Activated CD4-positive, alpha-beta T cell treated with anti-CD3 and anti-CD28 coated beads, Interleukin-2, amount 50 U/mL, for 16 hours (primary cell): ENCODE data around the gene SLC27A3.

ENCODE experiments used
- DNase-seq: peaks from one replicate; pipeline ENCODE4 v3.0.0-alpha.2; 2020

SLC27A3 gene

DNA sequence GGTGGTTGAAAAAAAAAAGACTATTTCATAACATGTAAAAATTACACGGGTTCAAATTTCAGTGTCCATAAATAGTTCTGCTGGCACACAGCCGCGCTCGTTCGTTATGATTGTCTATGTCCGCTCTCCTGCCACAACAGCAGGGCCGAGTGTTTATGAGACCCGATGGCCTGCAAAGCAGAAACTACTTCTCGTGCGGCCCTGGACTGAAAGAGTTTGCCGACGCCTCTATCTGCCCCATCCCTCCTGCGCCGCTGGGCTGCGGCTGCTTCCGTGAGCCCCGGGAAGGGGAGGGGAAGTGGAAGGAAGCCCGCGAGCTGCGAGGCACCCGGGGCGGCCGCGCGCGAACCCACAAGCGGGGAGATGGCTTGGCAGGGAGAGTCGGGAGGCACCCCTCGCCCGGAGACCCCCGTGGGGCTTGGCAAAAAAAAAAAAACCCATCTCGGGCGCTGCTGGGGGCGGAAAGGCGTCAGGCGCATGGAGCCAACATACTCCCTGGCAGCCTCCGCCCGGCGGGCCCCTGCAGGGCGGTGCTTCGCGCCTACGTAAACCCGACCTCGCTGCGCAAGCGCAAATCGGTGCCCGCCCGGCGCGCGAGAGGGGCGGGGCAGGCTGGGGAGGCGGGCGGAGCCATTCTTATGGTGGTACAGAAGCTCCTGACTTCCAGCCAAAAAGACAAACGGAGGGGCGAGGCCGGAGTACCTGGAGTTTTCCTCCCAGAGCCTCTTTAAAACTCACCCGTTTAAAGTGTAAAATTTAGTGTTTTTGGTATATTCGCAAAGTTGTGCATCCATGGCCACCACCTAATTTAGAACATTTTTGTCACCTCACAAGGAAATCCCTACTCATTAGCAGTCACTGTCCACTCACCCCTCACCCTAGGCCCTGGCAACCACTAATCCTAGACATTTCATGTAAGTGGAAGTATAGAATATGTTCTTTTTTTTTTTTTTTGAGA, 8.3 kb downstream of the SLC27A3 start:
- peak; percentile 94 for DNase-seq

DNA sequence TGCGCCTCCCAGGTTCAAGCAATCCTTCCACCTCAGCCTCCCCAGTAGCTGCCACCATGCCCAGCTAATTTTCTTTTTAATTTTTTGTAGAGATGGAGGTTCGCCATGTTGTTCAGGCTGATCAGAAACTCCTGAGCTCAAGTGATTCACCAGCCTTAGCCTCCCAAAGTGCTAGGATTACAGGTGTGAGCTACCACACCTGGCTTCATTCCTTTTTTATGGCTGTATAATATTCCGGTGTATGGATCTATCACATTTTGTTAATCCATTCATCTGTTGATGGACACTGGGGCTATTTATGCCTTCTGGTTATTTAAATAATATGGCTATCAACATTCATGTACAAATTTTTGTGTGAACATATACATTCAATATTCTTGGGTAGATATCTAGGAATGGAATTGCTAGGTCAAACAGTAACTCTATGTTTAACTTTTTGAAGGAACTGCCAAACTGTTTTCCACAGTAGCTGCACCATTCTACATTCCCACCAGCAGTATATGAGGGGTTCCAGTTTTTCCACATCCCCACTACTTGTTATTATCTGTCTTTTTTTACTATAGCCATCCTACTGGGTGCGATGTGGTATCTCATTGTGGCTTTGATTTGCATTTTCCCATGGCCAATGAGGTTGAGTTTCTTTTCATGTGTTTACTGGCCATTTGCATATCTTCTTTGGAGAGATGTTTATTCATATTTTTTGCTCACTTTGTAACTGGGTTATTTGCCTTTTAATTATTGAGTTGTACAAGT, 11.0 kb downstream of the SLC27A3 start:
- DNase-seq, result no peak

DNA sequence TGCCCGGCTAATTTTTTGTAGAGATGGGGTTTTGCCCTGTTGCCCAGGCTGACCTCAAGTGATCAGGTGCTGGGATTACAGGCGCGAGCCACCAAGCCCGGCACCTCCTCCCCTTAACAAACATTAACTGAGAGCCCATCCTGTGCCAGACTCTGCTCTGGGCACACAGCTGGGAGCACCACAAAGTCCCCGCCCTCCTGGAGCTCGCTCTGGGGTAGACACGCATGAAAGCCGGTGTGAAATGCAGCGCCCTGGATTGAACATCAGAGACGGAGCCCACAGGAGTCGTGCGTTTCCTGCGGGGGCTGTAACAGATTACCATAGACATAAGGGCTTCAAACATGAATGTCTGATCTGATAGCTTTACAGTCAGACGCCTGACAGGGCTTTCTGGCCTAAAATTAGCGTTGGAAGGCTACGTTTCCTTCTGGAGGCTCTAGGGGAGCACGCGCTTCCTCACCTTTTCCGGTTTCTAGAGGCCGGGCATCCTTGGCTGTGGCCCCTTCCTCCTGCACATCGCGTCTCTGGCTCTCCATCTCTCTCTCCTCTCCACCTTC, 14.3 kb downstream of the SLC27A3 start:
- DNase-seq, result no peak

DNA sequence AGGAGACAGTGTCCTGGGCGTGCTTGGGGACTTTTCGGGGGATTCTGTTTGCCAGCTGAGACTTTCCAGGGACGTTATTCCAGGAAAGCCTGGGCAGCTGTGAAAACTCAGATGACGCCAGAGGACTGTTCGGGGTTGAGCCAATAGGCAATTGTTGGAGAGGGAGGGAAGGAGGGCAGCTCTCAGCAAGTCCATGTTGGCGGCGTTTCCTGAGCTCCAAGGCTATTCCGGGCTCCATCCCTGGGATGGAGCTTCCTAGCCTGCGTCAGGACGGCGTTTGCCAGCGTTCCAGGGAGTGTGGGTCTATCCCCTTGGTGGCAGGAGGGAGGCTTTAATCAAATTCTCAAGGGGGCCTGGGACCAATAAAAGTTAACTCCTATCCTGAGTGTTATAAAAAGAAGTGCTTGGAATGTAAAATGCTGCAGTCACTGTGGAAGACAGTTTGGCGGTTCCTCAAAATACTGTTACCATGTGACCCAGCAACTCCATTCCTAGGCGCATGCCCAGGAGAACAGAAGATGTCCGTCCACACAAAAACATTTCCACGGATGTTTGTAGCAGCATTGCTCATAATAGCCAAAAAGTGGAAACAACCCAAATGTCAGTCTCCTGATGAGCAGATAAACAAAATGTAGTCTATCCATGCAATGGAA, 15.2 kb downstream of the SLC27A3 start:
- DNase-seq, result no peak

DNA sequence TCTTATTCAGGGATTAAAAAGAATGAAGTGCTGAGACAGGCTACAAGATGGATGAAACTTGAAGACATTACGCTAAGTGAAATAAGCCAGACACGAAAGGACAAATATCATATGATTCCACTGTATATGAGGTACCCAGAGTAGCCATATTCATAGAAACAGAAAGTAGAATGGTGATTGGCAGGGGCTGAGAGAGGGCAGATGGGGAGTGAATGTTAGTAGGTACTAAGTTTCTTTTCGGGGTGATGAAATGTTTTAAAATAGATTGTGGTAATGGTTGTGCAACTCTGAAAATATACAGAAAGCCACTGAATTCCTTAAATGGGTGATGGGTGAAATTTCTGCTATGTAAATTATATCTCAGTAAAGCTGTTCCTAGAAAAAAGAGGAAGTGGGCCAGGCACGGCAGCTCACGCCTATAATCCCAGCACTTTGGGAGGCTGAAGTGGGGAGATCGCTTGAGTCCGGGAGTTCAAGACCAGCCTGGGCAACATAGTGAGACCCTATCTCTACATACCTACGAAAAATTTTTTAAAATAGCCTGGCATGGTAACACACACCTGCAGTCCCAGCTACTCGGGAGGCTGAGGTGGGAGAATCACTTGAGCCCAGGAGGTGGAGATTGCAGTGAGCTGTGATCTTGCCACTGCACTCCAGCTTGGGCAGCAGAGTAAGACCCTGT, 15.9 kb downstream of the SLC27A3 start:
- peak; percentile 73 for DNase-seq

DNA sequence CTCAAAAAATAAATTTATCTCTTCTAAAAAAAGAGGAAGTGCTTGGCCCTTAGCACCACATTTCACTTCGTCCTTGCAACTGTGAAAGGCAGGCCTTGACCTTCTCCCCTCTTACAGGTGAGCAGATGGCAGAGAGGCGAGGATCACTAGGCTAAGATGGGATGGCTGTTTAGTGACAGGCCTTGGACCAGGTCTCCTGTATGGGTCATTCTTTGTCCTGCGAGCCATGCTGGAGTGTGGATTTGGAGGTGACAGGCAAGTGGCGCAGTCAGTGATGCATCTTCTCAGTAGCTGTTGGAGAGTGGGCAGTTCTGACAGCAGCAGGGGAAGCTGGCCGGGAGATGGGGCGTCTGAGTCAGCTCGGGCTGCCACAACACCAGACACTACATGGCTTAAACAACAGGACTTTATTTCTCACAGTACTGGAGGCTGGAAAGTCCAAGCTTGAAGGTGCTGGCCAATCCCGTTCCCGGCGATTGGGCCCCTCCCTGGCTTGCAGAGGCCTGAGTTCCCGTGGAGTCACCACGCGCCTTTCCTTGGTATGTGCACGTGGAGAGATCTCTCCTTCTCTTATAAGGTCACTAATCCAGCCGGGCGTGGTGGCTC, 16.5 kb downstream of the SLC27A3 start:
- DNase-seq, result no peak

DNA sequence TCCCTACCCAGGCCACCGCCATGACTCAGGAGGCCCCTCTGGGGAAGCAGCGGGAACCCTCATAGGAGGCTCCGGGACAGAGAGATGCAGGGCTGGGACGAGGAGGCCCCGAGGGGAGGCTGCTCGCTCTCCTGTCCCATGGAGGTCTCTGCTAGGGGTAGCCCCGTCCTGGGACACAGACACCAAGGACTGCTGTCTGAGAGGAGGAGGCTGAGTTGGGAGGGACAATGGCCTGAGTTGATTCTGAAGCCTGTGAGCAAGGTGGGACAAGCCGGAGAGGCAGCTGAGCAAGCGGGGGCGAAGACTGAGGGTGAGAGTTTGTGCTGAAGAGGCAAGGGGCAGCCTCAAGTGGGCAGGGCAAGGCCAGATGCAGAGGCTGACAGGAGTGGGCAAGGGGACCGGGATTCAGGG, 17.4 kb downstream of the SLC27A3 start:
- no peak for DNase-seq

DNA sequence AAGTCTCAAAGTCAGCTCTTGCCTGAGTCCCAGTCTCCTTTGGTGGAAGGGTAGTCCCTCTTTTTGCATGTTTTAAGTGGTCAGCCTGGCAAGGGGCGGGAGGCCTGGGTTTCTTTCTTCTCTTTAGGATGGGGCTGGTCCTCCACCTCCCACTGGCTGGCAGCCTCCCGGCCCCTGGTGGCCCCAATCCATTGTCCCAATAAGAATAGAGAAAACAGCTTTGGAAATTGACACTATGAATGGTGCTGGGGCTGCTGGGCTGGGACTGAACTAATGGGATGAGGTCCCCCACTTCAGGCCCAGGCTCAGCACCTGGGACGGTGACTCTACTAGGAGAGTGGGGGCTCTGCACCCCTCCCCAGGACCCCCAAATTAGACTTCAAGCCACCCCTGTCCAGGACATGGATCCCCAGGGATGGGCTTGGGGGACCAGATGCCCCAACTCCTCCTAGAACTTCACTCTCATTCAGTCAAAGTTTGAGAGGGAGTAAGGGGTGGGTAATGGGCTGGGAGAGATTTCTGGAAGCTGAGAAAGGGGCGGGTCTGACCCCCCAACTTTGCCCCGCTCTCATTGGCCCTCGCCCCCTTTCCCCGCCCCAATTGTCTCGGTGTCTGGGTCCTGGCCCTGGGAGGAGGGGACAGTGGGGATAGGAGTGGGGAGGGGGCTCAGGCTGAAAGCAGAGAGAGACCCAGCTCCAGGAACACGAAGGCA, 18.2 kb downstream of the SLC27A3 start:
- no peak for DNase-seq

DNA sequence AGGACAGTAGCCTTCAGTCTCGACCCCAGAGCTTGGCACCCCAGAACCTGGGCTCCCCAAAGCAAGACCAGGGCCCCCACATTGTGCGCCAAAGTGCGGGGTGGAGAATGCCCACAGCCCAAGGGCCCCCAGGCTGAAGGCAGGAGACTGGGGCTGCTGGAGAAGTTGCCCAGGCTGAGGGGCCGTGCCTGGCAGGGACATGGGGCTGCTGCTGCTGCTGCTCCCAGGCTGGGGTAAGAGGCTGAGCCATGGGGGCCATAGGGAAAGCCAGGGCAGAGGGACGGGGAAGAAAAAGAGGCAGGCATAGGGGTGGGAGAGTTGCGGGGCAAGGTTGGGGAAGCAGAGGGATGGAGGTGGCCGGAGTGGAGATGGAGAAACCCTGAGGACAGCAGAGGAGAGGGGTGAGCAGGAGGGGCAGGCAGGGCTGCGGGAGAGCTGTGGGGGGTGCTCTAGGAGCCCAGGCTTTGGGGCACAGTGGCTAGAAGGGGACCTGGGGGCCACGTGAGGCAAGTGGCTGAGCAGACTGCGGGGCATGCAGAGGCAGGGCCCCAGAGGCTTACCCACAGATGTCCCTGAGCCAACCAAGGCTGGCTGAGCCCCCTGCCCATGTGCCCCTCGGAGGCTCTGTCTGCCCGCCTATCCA, 18.9 kb downstream of the SLC27A3 start:
- DNase-seq, result no peak

DNA sequence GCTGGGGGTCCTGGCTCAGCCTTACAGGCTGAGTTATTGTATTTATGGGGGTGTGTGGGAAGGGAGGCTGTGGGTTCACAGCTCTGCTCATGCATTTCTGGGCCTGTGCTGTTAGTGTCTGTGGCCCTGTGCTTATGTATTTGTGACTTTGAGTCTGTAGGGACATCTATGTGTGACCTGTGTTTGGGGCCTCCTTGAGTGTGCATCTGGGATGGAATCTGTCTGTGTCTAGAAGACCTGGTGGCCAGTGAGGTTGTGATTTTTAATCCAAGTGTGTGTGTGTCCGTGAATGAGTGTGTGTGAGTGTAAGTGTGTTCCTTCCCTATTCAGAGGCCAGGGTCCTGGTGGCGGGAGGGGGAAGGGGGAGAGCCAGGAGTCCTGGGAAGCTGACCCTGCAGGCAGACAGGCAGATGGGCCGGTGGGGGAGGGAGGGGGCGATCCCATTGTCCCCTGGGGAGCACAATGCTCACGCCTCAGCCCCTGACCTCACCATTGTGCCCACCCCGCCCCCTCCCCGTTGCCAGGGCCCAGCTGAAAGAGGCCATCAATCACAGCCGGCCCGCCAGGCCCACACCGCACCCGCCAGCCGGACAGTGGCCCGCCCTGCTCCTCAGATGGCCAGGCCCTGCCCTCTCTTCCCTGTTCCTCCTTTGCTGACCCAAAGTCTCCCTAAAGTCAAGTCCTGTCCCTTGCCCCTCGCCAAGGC, 19.6 kb downstream of the SLC27A3 start:
- DNase-seq, result no peak

DNA sequence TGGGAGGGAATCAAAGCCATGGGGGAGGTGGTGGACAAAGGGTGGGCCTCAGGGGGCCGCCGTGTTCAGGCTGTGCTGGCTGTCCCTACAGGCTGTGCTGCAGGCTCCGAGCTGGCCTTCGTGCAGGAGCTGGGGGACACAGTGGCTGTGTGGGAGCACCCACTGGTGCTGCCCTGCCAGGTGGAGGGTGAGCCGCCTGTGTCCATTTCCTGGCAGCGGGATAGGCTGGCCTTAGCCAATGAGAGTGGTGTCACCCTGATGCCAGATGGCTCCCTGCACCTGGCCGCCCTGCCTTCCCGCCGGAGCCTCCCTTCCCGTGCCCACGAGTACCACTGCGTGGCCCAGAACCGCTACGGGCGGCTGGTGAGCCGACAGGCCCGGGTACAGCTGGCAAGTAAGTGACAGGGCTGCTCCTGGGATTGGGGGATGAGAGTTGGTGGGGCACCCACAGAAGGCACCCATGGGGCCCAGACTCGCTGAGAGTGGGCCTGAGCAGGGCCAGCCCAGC, 20.2 kb downstream of the SLC27A3 start:
- DNase-seq, result no peak

DNA sequence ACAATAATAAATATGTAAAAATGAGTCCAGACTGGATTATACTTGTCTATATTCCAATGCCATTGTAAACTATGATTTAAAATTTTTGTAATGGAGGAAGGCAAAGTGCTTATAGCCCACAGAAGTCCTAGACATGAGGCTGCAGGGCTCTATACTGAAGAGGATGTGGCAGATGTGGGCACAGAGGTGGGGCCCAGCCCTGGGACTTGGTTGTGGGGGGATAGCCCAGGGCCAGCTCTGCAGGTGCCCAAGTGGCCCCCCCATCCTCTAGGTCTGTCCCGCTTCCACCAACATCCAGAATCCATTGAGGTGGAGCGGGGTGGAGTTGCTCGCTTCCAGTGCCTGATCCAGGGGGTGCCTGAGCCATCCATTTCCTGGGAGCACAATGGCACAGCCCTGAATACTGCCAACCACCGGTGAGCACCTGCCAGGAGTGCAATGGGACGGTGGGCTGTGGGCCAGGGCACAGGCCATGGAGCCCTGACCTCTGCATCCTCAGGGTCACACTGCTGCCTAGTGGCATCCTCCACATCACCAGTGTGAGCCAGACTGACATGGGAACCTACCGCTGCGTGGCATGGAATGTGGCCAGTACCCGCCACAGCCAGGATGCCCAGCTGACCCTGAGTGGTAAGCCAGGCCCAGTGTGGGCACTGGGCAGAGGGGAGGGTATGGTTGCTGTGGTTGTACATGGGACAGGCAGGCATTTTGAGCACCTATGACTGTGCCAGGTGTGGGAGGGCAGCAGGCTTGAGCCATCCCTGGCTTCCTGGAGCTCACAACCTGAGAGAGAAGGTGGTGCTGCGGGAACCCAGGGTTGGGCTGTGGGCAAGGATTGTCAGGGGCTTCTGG, 21.0 kb downstream of the SLC27A3 start:
- no peak for DNase-seq

DNA sequence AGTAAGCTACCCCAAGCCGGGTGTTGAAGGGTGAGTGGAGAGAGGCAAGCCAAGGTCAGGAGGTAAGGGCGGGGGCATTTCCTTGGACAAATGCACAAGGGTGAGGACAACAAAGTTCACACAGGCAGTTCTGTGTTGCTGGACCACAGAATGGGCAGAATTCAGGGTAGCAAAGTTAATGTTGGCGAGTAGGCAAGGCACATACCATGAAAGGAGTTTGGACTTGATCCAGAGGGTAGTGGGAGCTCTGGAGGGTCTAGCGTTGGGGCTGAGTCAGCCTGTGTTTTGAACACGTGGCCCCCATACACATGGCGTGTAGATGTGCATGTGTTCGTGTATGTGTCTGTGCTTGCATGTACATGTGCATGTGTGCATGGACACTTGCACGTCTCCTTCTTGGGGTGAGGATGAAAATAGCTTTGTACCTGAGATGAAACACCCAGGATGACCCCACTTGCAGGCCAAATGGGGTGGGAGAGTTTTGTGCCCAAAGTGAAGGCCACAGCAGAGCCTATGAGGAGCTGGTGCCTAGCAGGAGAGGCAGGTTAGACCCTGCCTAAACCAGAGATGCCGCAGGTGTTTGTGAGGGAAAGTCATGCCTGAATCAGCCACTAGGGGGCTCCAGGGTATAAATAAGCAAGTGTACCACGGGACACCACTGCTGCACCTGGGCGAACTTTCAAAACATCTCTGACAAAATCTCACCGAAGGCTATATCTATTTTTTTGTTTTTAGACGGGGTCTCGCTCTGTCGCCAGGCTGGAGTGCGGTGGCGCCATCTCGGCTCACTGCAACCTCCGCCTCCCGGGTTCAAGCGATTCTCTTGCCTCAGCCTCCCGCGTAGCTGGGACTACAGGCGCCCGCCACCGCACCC, 21.8 kb downstream of the SLC27A3 start:
- peak; percentile 85 for DNase-seq

DNA sequence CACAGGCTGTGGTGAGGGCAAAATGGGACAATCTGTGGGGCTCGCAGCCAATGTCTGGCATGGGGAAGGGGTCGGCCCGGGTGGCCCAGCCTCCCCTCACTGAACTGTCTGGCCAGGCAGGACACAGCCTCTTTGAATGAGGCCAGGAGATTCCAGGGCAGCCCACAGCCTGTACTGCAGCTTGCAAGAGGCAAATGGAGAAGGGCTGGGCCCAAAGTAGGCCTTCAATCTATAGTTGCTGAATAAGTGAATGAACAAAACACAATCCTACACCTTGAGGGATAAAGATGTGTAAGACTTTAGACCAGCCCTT, 23.2 kb downstream of the SLC27A3 start:
- DNase-seq, result no peak

DNA sequence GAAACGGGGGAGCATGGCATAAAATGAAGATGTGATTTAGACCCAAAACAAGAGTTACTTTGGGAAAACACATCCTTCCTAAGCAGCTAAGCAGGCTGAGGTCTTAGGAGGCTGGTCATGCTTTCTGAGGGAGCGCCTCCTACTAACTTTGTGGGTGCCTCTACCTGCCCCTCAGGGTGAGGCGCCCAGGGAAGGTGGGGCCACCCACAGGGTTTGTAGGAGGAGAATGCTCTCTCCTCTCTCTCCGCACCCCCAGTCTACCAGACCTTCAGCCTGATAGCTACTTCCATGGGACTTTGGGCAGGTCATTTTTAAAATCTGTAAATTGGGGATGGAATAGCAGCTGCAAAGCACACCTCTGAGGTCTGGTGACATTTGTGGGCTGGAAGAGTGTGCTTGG, 23.8 kb downstream of the SLC27A3 start:
- DNase-seq, result no peak

DNA sequence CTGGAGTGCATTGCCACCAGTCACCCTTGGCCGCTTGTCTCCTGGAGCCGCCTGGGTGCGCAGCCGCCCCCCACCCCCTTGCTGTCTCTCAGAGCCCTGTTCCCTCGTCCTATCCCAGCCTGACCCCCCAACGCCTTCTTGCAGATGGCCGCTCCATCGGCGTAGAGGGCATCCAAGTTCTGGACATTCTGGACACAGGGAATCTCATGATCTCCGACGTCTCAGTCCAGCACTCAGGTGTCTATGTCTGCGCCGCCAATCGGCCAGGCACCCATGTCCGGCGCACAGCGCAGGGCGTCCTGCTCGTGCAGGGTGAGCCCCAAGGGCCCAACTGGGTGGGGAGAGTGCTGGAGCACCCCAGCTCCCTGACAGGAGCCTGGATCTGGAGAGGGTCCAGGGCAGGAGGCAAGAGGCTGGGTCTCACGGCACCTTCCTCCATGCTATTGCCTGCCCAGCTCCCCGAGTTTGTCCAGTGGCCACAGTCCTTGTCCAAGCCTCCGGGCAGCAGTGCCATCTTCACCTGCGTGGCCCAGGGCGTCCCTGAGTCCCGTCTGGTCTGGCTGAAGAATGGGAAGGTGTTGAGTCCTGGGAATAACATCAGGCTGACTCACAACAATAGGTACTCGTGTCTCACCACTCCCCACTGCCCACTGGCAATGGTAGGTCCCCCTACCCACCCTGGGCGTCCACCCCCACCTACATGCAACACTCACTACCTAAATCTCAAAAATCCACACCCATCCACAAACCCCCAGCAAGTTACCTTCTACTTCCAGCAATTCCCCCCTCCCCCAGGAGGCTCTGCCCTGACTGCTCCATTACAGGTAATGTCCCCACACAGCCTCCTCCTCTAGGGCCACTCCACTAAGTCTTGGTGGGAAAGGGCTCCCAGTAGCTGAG, 24.6 kb downstream of the SLC27A3 start:
- DNase-seq, result no peak

DNA sequence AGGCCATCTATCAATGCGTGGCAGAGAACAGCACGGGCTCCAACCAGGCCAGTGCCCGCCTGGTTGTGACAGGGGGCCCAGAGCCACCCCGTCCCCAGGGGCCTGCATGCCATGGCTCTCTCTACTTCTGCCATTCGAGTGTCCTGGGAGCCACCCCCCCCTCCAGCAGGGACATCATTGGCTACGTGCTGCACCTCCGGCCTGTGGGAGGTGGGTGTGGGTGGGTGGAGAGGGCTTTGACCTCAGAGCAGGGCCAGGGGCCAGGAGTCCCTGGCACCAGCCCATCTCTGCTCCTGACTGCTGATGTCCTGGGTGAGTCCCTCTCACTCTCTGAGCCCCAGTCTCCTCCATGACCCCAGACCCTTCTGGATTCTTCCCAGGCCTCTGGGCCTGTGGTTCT, 25.3 kb downstream of the SLC27A3 start:
- DNase-seq, result no peak
